Stomach (tissue), 9 donors: Measurements from ENCODE around the gene SH3PXD2A. TPM values are rescaled to one million over a fixed set of nuclear protein-coding genes. Genes with fewer than 3 reads are reported as not detected.
"Not testable (repeated sequence)": the region's sequence is repeated elsewhere in the genome, so short reads cannot be mapped to it uniquely, and the experiment has no call there.

Experiments used
- DNase-seq, 2 donors: peaks; one replicate each; pipeline versions ENCODE4 v3.0.0 to v3.0.0-alpha.2; 2013 to 2019
- H3K27ac ChIP-seq, 5 donors: fragments of 200-600 bp in 4 of 5; sonication (generic) in 4 of 5; one replicate each; pipeline ENCODE4 v1.5.1; 2013 to 2019; ENCODE audit warnings: mild to moderate bottlenecking in 1 of 5, moderate library complexity in 1 of 5
- H3K27me3 ChIP-seq, 3 donors: fragments of 200-600 bp; sonication (generic); one replicate each; pipeline ENCODE4 v1.5.1; 2017 to 2019; ENCODE audit warnings: mixed run types in 1 of 3
- H3K36me3 ChIP-seq, 4 donors: fragments of 200-600 bp; sonication (generic); 1 replicate in 3 of 4; 2 replicates in 1 of 4; pipeline ENCODE4 v1.5.1; 2016 to 2019
- H3K4me1 ChIP-seq, 4 donors: fragments of 200-600 bp; sonication (generic); one replicate each; pipeline ENCODE4 v1.5.1; 2016 to 2019
- H3K4me3 ChIP-seq, 4 donors: fragments of 200-600 bp; sonication (generic) in 3 of 4; one replicate each; pipeline ENCODE4 v1.5.1; 2016 to 2019; ENCODE audit warnings: mild to moderate bottlenecking in 1 of 4
- H3K9me3 ChIP-seq, 4 donors: fragments of 200-600 bp; sonication (generic); one replicate each; pipeline ENCODE4 v1.5.1; 2016 to 2019
- EP300 ChIP-seq: sonication (generic); formaldehyde crosslinking; IDR thresholded peaks from one replicate; pipeline ENCODE4 v1.6.1; 2017; ENCODE audit warnings: antibody characterized with exemption
- POLR2A ChIP-seq, 4 donors: fragments of 450-650 bp; IDR thresholded peaks; one replicate each; pipeline ENCODE4 v1.6.1; 2016; ENCODE audit warnings: antibody characterized with exemption in 4 of 4, control low read depth in 2 of 4, mild to moderate bottlenecking in 1 of 4, moderate library complexity in 1 of 4
- POLR2AphosphoS5 ChIP-seq, 3 donors: sonication (generic); formaldehyde crosslinking; IDR thresholded peaks; one replicate each; pipeline ENCODE4 v1.6.1; 2016; ENCODE audit warnings: antibody characterized with exemption in 3 of 3
- WGBS, 5 donors: extraction: QIAGEN DNeasy Blood & Tissue Kit in 3 of 5; methylation state at CpG; one replicate each; pipeline versions ENCODE4 v1.1.5 to v1.1.7; 2013 to 2018; 5-methylcytosine and 5-hydroxymethylcytosine counted together
- intact Hi-C: fragments of 100-400 bp; cut with DNase I; formaldehyde crosslinking; loops from one replicate; pipeline ENCODE4 v1.15.1; 2023; ENCODE audit warnings: low total_unique reads
- polyA plus RNA-seq, 3 donors: library from polyadenylated mRNA; stranded (reverse); fragments of 200-250 nt; gene quantifications; one replicate each; pipeline ENCODE4 v1.2.3, GENCODE V29; 2013
- total RNA-seq, 5 donors: library from RNA; depleted of rRNA; stranded (reverse); fragments of >200 nt; gene quantifications; one replicate each; pipeline versions ENCODE4 v1.1.0 to v1.2.3, GENCODE V29; 2014 to 2016
- TF ChIP-seq, protein P1 (sequence below), 7 experiments: fragments of 450-650 bp in 4 of 7; fragments of 200-600 bp in 3 of 7; sonication (generic) in 3 of 7; IDR thresholded peaks; one replicate each; pipeline ENCODE4 v1.5.1; 2016 to 2019; ENCODE audit warnings: antibody characterized with exemption in 7 of 7, control low read depth in 2 of 7, mild to moderate bottlenecking in 1 of 7
- donor health status: healthy with polysubstance abuse.
- donor health status: Bipolar disorder and iron deficiency.
- donor health status: healthy.

The SH3PXD2A gene
- total and polyA plus RNA-seq, 8 donors: 12.8 to 51.6 (median 24.0) TPM

DNA sequence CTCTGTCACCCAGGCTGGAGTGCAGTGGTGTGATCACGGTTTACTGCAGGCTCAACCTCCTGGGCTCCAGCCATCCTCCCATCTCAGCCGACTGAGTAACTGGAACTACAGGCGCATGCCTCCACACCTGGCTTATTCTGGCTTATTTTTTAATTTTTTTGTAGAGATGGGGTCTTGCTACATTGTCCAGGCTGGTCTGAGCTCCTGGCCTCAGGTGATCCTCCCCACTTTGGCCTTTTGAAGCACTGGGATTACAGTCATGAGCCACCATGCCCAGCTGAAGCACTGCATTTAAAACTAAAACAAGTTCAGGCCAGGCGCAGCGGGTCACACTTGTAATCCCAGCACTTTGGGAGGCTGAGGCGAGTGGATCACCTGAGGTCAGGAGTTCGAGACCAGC, 8.0 kb downstream of the SH3PXD2A start:
- intact Hi-C loops: no loop called here
- 79 to 93% (median 84%) methylated on average over 7 of the region's 7 CpGs for WGBS, 5 donors
- no peak overlapping the region for H3K27ac ChIP-seq
- TF ChIP-seq POLR2AphosphoS5 (IDR thresholded peaks at IDR 0.05) (no peak), EP300 (no peak), POLR2A (IDR thresholded peaks at IDR 0.05) (no peak)
- TF ChIP-seq, protein P1, sequence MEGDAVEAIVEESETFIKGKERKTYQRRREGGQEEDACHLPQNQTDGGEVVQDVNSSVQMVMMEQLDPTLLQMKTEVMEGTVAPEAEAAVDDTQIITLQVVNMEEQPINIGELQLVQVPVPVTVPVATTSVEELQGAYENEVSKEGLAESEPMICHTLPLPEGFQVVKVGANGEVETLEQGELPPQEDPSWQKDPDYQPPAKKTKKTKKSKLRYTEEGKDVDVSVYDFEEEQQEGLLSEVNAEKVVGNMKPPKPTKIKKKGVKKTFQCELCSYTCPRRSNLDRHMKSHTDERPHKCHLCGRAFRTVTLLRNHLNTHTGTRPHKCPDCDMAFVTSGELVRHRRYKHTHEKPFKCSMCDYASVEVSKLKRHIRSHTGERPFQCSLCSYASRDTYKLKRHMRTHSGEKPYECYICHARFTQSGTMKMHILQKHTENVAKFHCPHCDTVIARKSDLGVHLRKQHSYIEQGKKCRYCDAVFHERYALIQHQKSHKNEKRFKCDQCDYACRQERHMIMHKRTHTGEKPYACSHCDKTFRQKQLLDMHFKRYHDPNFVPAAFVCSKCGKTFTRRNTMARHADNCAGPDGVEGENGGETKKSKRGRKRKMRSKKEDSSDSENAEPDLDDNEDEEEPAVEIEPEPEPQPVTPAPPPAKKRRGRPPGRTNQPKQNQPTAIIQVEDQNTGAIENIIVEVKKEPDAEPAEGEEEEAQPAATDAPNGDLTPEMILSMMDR (IDR thresholded peaks at IDR 0.05): no peak
- H3K36me3 ChIP-seq: no peaks in the 10 kb centered on the region
- no peak for DNase-seq
- no peaks in the 10 kb centered on the region for H3K9me3 ChIP-seq
- no peaks in the 10 kb centered on the region for H3K27me3 ChIP-seq
- peaks cover 48 to 71% (median 59%) of the 10 kb centered on the region in 4 donors for H3K4me1 ChIP-seq
- no peak overlapping the region for H3K4me3 ChIP-seq

DNA sequence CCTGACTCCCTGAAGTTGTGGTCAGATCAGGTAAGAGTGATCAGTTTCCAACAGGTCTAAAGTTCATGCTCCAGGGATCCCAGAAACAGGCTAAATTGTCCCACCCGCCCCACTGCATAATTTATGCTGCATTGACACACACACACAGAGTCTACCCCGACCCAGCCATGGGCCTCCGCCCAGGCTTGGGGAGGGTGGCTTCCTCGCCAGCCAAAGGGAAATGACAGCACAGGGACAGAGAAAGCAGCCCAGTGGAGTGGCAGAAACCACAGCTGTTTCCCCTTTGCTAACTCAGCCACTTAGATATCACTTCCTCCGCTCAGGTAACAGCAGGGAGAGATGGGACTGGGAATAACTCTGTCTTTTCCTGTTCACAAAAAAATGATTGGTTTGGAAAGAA, 9.4 kb downstream of the SH3PXD2A start:
- no peak for TF ChIP-seq POLR2A (IDR thresholded peaks at IDR 0.05)
- no peak for TF ChIP-seq EP300
- no peak for TF ChIP-seq POLR2AphosphoS5 (IDR thresholded peaks at IDR 0.05)
- TF ChIP-seq, protein P1 (IDR thresholded peaks at IDR 0.05): no peak
- H3K36me3 ChIP-seq: no peaks in the 10 kb centered on the region
- peaks cover 35 to 65% (median 47%) of the 10 kb centered on the region in 4 donors for H3K4me1 ChIP-seq
- peak in 1 of 2 donors; percentile 79 for DNase-seq
- intact Hi-C loops: no loop called here
- no peak overlapping the region for H3K4me3 ChIP-seq
- H3K9me3 ChIP-seq: no peaks in the 10 kb centered on the region
- H3K27me3 ChIP-seq: no peaks in the 10 kb centered on the region
- H3K27ac ChIP-seq: no peak overlapping the region
- 49 to 77% (median 65%) methylated on average over 5 of the region's 5 CpGs for WGBS, 5 donors

DNA sequence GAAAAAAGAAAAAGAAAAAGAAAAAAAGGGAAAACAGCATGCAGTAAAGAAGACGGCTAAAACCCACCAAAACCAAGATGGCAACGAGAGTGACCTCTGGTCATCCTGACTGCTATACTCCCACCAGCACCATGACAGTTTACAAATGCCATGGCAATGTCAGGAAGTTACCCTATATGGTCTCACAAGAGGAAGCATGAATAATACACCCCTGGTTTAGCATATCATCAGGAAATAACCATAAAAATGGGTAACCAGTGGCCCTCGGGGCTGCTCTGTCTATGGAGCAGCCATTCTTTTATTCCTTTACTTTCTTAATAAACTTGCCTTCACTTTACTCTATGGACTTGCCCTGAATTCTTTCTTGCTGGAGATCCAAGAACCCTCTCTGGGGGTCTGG, 10.0 kb downstream of the SH3PXD2A start:
- H3K4me1 ChIP-seq: peaks cover 34 to 65% (median 45%) of the 10 kb centered on the region in 4 donors
- intact Hi-C loops, H3K27ac ChIP-seq, H3K36me3 ChIP-seq, H3K9me3 ChIP-seq, DNase-seq, H3K27me3 ChIP-seq, H3K4me3 ChIP-seq: not testable (repeated sequence)
- WGBS, 5 donors: 74 to 89% (median 83%) methylated on average over 3 of the region's 3 CpGs

DNA sequence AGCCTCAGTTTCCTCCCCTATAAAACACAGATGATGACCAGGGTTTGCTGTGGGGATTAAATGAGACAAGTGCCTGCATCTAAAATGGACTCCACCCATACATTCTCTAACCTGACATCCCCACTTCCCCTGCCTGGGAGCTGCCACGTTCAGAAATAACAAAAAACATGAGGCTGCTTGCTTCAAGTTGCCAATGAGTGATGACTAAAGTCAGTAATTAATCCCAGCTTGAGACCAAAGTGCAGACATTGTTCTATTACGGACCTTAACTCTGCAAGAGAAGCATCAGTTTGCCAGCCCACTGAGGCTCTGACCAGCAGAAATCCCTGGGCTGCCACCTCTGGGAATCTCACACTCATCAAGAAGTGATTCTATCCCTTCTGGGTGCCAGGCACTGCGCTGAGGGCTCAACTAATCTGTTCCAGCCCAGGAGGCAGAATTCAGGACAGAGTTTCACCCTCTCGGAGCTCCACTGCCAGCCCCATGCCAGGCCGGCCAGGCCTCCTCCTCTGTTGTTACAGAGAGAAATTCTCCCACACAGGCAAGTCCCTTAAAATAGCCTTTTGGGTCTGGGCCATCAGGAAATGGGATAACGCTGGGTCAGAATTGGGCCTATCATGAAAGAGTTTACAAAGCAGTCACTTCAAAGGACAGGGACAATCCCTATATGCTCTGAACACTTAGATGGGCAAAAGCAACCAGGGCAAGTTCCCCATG, 11.4 kb downstream of the SH3PXD2A start:
- no peaks in the 10 kb centered on the region for H3K9me3 ChIP-seq
- peak in 1 of 2 donors; percentile 72 for DNase-seq
- no peaks in the 10 kb centered on the region for H3K27me3 ChIP-seq
- H3K27ac ChIP-seq: peak overlapping the region; percentile 46 to 72 (median 66)
- H3K36me3 ChIP-seq: no peaks in the 10 kb centered on the region
- intact Hi-C loops: no loop called here
- WGBS, 5 donors: 19 to 35% (median 27%) methylated on average over 5 to 6 of the region's 6 CpGs
- H3K4me1 ChIP-seq: peaks cover 30 to 61% (median 43%) of the 10 kb centered on the region in 4 donors
- TF ChIP-seq POLR2A (IDR thresholded peaks at IDR 0.05) (no peak), POLR2AphosphoS5 (IDR thresholded peaks at IDR 0.05) (peak in 2 of 3 donors; percentile 23 to 30)
- H3K4me3 ChIP-seq: no peak overlapping the region

DNA sequence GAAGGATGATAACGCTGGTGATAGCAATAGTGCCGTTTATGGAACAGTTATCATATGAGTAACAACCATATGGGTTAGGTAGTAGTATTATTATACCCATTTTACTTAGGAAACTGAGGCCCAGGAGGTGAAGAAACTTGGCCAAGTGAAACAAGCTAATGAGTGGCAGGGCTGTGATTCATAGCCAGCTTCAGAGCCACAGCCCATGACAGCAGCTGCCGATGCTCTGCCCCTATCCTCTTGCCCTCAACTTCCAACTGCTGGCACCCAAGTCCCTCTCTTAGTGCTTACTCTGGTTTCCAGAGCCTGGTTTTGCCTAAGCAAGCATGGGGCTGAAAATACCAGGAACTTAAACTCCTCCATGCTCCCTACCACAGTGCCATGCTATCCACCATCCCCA, 12.3 kb downstream of the SH3PXD2A start:
- Histone ChIP-seq H3K27me3 (no peaks in the 10 kb centered on the region), H3K4me3 (no peak overlapping the region), H3K4me1 (peaks cover 30 to 61% (median 44%) of the 10 kb centered on the region in 4 donors), H3K27ac (peak overlapping the region in 3 of 5 donors; percentile 66 to 72 (median 71)), H3K36me3 (no peaks in the 10 kb centered on the region), H3K9me3 (no peaks in the 10 kb centered on the region)
- no peak for TF ChIP-seq POLR2AphosphoS5 (IDR thresholded peaks at IDR 0.05)
- TF ChIP-seq EP300: no peak
- no peak for TF ChIP-seq POLR2A (IDR thresholded peaks at IDR 0.05)
- TF ChIP-seq, protein P1 (IDR thresholded peaks at IDR 0.05): no peak
- 52 to 70% (median 60%) methylated on average over 3 of the region's 3 CpGs for WGBS, 5 donors
- DNase-seq: no peak
- intact Hi-C loops: no loop called here
